WTC11 (cell line): Measurements from ENCODE around the gene TLK1. TPM values are rescaled to one million over a fixed set of nuclear protein-coding genes. Genes with fewer than 3 reads are reported as not detected.

Source experiments
- ATAC-seq: fragments of 200-7000 bp; cut with Tn5 transposase; 2 replicates; pipeline ENCODE4 v1.10.0; 2021; ENCODE audit warnings: mild to moderate bottlenecking, moderate library complexity
- CTCF ChIA-PET: fragments of 300-600 bp; sonication (Branson Sonifier 250); formaldehyde crosslinking; loops from one replicate; lab custom pipeline; 2021; ENCODE audit warnings: antibody characterized with exemption; lab: Charles Lee
- POLR2A ChIA-PET: fragments of 350-600 bp; sonication (Branson Sonifier 250); formaldehyde crosslinking; loops from one replicate; lab custom pipeline; 2021; ENCODE audit warnings: antibody characterized with exemption; lab: Charles Lee
- DNase-seq: peaks from one replicate; pipeline ENCODE4 v3.0.0; 2021; ENCODE audit warnings: low spot score
- H3K27ac Mint-ChIP-seq: 2 replicates; pipeline ENCODE4 v1.8.0; 2021; ENCODE audit warnings: mixed read lengths
- H3K27me3 Mint-ChIP-seq: 2 replicates; pipeline ENCODE4 v1.8.0; 2021; ENCODE audit warnings: low read depth, mild to moderate bottlenecking, moderate library complexity, mixed read lengths
- H3K36me3 Mint-ChIP-seq: 2 replicates; pipeline ENCODE4 v1.8.0; 2021; ENCODE audit warnings: mixed read lengths
- H3K4me1 Mint-ChIP-seq: 2 replicates; pipeline ENCODE4 v1.8.0; 2022; ENCODE audit warnings: mixed read lengths
- H3K4me3 Mint-ChIP-seq: 2 replicates; pipeline ENCODE4 v1.8.0; 2021; ENCODE audit warnings: mild to moderate bottlenecking, moderate library complexity, mixed read lengths
- H3K9me3 Mint-ChIP-seq: 2 replicates; pipeline ENCODE4 v1.8.0; 2021; ENCODE audit warnings: mixed read lengths
- AFF4 ChIP-seq: sonication (generic); formaldehyde crosslinking; IDR thresholded peaks from 2 replicates; pipeline ENCODE4 v1.8.1; 2023; ENCODE audit warnings: mild to moderate bottlenecking, missing genetic modification reagents, borderline replicate concordance
- AR ChIP-seq: fragments of 250-450 bp; sonication (Bioruptor Pico); IDR thresholded peaks from 2 replicates; pipeline ENCODE4 v1.9.0; 2021; ENCODE audit warnings: mild to moderate bottlenecking
- MYBL2 ChIP-seq: sonication (generic); formaldehyde crosslinking; IDR thresholded peaks from 2 replicates; pipeline ENCODE4 v1.8.1; 2023; ENCODE audit warnings: mild to moderate bottlenecking, moderate library complexity, missing genetic modification reagents
- NFE2L1 ChIP-seq: sonication (generic); formaldehyde crosslinking; IDR thresholded peaks from 2 replicates; pipeline ENCODE4 v1.8.1; 2023; ENCODE audit warnings: missing genetic modification reagents
- PREB ChIP-seq: sonication (generic); formaldehyde crosslinking; IDR thresholded peaks from 2 replicates; pipeline ENCODE4 v1.8.1; 2022; ENCODE audit warnings: mild to moderate bottlenecking, missing genetic modification reagents, moderate library complexity, borderline replicate concordance
- PRRX2 ChIP-seq: fragments of 250-450 bp; sonication (Bioruptor Pico); IDR thresholded peaks from 2 replicates; pipeline ENCODE4 v1.8.0; 2021; ENCODE audit warnings: mild to moderate bottlenecking
- SMAD3 ChIP-seq: sonication (generic); formaldehyde crosslinking; IDR thresholded peaks from 2 replicates; pipeline ENCODE4 v1.8.0; 2022; ENCODE audit warnings: missing genetic modification reagents, mild to moderate bottlenecking, borderline replicate concordance
- TCF7 ChIP-seq: sonication (generic); formaldehyde crosslinking; IDR thresholded peaks from 2 replicates; pipeline ENCODE4 v1.8.0; 2022; ENCODE audit warnings: mild to moderate bottlenecking, low read depth, missing genetic modification reagents, moderate library complexity
- TP53 ChIP-seq: sonication (generic); formaldehyde crosslinking; IDR thresholded peaks from 2 replicates; pipeline ENCODE4 v1.8.1; 2023; ENCODE audit warnings: mild to moderate bottlenecking, missing genetic modification reagents
- ZNF396 ChIP-seq: fragments of 250-450 bp; sonication (Bioruptor Pico); IDR thresholded peaks from 2 replicates; pipeline ENCODE4 v1.8.0; 2021; ENCODE audit warnings: mild to moderate bottlenecking, moderate library complexity, borderline replicate concordance
- ZNF512 ChIP-seq: sonication (generic); formaldehyde crosslinking; IDR thresholded peaks from 2 replicates; pipeline ENCODE4 v1.8.1; 2022; ENCODE audit warnings: missing genetic modification reagents, borderline replicate concordance
- total RNA-seq: library from RNA; stranded (reverse); gene quantifications from 3 replicates; pipeline ENCODE4 v1.2.3, GENCODE V29; 2021

The TLK1 gene
- total RNA-seq, 1 experiment from 2014 or later: 91.1 TPM

GRCh38 chr2:171206422-171207115 lies 45.9 kb upstream of the TLK1 start (continued):
- no peak for TF ChIP-seq AFF4 (CRISPR knock-in tag)
- TF ChIP-seq TP53 (CRISPR knock-in tag): no peak

- no peak for ATAC-seq
- POLR2A ChIA-PET: no interaction called here
- CTCF ChIA-PET: no interaction called here
Measured at GRCh38 chr2:171205551-171205950, 44.9 kb upstream of the TLK1 start.

GRCh38 chr2:171201767-171202166 lies 41.1 kb upstream of the TLK1 start:
- peaks cover 12% of the 10 kb centered on the region for H3K9me3 Mint-ChIP-seq
- ATAC-seq (no peak), DNase-seq (no peak)
- H3K27ac Mint-ChIP-seq: no peak overlapping the region
- POLR2A ChIA-PET: no interaction called here
- no peaks in the 10 kb centered on the region for H3K27me3 Mint-ChIP-seq
- peaks cover 4% of the 10 kb centered on the region; the same call in 1 of the 2 replicates for H3K4me1 Mint-ChIP-seq
- no peaks in the 10 kb centered on the region for H3K36me3 Mint-ChIP-seq
- TF ChIP-seq SMAD3 (CRISPR knock-in tag): no peak
- no peak for TF ChIP-seq AR (CRISPR knock-in tag)
- no peak for TF ChIP-seq ZNF396 (CRISPR knock-in tag)
- H3K4me3 Mint-ChIP-seq: no peak overlapping the region
- CTCF ChIA-PET: interaction anchor here (0.6 kb wide), 1 partner anchor 308 kb away, joined by 6 read pairs; no protein-coding TSS in a partner anchor

More at GRCh38 chr2:171205551-171205950, 44.9 kb upstream of the TLK1 start:
- Mint-ChIP-seq H3K4me1 (peaks cover 17% of the 10 kb centered on the region), H3K27ac (no peak overlapping the region), H3K27me3 (no peaks in the 10 kb centered on the region), H3K4me3 (no peak overlapping the region), H3K9me3 (peaks cover 18% of the 10 kb centered on the region), H3K36me3 (0 out of 2 replicates have a peak, but pooled peaks cover 3% of the 10 kb centered on the region)
- TF ChIP-seq PREB: no peak
- no peak for TF ChIP-seq TCF7 (CRISPR knock-in tag)
- TF ChIP-seq MYBL2 (CRISPR knock-in tag): no peak
- TF ChIP-seq PRRX2: no peak
- TF ChIP-seq NFE2L1 (CRISPR knock-in tag): no peak
- TF ChIP-seq ZNF512 (CRISPR knock-in tag): no peak
- DNase-seq: no peak
